Activated CD4-positive, alpha-beta T cell treated with anti-CD3 and anti-CD28 coated beads, Interleukin-2, Interleukin-4, amounts not matched to agents 100 ng/mL and 50 ng/mL, durations not matched to agents 16 hours and 8 hours (primary cell): ENCODE results near the gene DAAM1.
A peak's percentile ranks its signal among the peaks of the same experiment; 100 is the strongest.

Experiments
- DNase-seq: peaks from one replicate; pipeline ENCODE4 v3.0.0-alpha.2; 2020; ENCODE audit warnings: low spot score

Gene DAAM1

DNA sequence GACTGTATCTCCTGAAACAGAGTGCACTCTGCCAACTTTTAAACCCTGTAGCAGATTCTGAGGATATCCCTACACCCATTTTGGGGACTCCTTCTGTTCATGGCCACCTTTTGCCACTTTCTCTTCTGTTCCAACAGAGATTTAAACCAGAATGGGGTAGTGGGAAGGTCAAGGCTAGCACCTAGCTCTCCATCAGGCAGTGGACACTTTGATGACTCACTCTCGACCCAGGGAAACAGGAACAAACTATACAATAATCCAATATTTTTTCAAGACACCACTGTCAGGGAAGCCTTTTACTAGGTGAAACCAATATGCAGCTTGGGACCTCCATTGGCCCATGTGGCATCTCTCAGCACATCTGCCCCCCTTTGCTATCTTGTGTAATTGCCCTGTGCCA, 103.6 kb downstream of the DAAM1 start:
- DNase-seq, result no peak

DNA sequence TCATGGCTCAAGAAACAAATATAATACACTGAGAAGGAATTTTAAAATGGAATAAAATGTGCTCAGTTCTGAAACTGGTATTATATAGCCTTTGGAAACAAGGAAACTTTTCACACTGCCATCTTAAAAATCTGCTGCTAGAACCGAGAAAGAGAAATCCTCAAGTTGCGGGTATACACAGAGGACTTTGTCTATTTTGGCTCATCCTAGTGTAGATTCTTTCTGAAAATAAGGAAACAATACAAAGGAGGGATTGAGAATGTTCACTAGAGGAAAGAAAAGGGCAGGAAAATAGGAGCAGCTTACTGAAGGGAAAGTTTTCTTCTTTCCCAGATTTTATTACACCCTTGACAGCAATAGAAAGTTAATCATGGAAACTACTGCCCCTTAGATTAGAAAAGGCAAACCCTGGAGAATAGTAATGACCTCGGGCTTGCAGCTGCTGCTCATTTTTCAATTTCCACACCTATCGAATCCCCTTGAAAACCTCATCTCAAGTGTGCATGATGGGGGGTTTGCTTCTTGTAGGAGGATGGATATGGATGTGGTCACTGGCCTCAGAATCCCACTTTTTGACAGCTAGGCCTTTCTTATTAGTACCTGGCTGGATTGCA, 104.6 kb downstream of the DAAM1 start:
- DNase-seq, result no peak

DNA sequence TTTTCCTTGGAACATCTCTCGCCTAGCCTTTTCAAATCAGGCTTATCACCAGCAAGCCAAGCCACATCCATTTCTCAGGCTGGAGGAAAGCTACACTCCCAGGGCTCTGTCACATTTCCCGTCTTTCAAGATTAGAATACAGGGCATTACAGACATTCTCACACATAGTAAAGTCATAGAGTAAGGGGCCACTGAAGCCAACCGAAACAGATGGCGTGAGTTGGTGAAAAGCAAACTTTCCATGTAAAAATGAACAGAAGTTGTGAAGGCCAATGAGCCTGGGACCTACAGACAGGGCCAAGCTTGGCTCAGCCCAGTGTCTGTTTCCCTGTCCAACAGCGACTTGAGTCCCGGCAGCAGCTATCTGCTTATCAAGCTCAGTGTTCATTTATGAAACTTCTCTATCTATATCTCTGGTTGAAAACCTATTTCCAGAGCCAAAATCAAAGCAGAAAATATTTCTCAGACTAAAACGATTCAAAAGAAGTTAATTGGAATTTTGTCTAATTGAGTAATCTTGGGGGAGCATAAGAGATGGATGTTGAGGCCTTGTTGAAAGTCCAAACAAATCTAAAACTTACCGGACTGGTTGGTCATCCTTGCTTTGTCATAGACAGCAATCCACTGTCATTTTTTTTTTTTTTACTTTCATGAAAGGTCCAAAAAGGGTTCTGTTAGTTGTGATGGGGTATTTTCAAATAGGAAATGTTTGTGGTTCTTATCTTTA, 105.6 kb downstream of the DAAM1 start:
- DNase-seq, result no peak

DNA sequence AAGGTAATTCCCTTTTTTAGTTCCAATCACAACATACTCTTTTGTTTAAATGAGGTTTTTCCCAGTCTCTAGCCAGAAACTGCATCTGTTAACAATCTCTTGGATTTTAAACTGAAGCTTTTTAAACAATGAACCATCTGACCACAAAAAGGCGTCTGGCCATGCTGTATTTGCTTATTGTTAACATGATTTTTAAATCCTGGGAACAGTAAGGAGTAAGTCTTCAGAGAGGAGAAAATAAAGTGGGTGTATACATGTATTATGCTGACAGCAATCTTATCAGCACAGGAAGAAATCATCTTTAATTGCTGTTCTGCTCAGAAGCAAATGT, 106.2 kb downstream of the DAAM1 start:
- DNase-seq, result no peak

DNA sequence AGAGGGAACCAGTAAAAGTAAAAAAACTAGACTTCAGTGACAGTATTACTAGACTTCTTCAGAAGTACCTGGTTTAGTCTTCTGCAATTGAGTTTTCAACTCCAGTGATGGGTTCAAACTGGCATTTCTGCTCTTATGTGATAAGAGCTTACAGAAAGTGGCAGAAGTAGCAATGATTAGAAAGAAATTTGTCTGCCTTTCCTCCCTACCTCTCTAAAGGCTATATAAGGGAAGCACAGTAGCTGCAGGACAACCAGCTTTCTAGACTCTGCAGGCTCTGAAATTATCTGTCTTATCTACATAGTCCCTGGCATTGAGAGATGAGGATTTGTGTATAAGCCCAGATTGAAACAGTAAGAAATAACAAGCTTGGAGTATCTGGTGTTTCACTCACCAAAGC, 107.5 kb downstream of the DAAM1 start:
- no peak for DNase-seq

DNA sequence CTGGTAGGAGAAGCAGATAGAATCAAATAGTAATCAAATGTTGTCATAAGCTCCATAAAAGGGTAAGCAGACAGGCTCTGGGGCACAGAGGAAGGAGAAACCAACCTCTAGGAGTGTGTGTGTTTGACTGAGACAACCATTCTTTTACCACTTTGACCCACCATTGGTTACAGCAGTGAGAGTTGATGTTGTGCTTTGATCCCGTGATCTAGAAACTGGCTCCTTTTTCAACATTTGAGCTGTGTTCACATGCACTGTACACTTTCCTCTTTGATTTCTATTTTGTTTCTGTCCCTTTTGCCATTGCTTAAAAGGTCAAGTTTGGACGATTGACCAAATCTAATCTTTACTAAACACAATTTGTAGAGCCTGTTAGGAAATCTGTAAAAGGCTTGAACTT, 108.0 kb downstream of the DAAM1 start:
- DNase-seq, result no peak

DNA sequence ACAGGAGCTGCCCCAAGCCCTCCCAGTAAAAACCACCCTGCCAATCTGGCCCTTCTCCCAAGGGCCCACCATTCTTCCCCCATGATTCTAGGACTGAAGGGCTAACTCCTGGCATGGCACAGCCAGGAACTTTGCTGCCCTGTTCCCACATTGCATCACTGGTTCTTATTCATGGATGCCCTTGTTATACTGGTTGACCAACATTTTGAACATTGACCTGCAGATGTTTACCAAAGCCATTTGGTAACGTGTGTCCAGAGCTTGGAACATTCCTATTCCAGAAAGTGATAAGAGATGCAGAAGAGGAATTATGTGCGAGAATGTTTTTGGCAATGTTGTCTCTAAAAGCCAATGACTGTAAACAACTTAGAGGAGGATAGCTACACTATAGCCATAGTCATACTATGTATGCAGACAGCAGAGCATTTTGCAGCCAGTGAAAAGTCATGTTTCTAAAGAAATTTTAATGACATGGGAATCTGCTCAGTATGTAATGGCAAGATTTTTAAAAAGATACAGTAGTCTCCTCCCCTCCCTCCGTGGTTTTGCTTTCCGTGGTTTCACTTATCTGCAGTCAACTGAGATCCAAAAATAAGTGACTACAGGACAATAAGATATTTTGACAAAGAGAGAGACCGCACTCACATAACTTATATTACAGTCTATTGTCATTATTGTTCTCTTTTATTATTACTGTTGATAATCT, 108.8 kb downstream of the DAAM1 start:
- no peak for DNase-seq

DNA sequence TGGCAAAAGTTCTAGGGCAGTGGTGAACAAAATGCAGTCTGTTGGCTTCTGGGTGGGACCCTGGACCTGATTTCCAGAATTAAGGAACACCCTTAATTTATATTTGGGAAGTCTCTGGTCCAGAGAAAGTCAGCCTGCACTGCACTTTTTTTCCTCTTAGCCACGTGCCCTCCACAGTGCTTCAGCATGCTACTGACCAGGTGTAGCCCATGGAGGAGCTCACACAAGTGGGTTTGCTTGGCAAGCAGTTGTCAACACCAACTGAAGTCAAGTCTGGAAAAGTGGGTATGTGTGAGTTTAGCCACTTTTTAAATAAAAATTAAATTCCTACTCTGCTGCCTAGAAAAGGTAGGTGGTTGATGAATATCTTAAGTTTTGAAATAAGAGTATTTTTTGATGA, 111.3 kb downstream of the DAAM1 start:
- DNase-seq, result no peak

DNA sequence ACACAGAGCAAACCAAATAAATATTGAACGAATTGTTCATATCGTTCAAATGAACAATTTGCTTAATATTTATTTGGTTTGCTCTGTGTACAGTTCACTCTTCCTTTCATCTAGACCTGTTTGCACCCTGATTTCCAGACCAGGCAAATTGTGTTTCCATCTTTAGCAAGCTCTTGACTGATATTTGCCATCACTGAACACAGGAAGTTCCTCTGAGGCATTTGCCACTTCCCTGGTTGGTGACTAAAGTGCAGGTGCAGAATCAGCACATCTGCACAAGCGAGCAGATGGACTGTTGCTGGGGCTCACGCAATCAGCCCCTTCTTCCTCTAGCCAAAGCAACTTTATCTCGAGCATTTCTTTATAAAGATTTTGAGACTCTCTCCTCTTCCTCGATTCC, 112.9 kb downstream of the DAAM1 start:
- DNase-seq, result peak; percentile 71

DNA sequence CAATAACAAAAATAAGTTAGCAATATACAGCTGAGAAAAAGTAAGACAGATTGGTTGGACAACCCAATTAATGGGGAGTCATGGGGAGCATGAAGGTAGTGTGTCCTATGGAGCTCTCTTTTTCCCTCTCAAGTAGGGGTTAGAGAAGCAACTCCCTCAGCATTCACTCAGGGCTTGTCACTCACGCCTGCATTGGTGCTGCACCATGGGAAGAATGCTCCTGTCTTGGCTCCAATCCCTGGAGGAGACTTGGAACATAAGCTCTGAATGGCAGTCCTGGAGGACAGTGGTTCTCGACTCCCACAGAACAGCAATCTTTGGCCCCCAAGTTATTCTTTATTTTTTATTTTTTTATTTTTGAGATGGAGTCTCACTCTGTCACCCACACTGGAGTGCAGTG, 113.8 kb downstream of the DAAM1 start:
- no peak for DNase-seq

DNA sequence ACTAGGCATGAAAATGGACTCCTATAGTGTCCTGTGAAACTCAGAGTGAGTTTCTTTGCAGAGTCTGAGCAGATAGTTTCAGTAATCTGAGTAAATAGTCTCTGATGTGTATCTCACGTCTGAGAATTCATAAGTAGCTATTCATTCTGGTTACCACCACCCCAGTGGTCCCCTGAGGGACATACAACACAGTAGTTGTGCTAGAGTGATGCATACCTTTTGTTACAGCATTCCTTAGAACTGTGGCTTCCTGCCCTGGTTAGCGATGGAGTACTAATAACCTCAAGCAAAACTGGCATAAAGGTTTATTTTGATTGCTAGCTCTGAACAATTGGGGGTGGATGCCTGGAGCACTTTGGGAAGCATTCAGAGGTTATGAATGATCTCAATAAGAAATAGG, 114.7 kb downstream of the DAAM1 start:
- no peak for DNase-seq

DNA sequence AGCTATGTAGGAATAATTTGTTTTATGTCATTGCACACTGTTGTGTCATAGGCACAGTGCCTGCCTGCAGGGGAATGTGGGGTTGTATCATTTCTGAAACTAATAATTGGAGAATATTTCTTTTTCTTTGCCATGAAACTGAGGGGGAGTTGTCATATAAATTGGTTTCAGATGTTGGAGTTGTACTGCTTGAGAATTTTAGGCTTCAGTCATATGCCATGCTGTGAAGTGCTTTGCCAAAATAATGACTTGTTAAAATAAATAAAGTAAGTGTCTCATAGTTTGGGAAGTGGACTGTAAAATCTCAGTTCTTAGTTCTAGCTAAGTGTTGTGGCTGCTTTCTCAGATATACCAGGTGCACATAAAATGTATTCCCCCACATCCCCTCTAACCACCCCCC, 116.8 kb downstream of the DAAM1 start:
- no peak for DNase-seq

DNA sequence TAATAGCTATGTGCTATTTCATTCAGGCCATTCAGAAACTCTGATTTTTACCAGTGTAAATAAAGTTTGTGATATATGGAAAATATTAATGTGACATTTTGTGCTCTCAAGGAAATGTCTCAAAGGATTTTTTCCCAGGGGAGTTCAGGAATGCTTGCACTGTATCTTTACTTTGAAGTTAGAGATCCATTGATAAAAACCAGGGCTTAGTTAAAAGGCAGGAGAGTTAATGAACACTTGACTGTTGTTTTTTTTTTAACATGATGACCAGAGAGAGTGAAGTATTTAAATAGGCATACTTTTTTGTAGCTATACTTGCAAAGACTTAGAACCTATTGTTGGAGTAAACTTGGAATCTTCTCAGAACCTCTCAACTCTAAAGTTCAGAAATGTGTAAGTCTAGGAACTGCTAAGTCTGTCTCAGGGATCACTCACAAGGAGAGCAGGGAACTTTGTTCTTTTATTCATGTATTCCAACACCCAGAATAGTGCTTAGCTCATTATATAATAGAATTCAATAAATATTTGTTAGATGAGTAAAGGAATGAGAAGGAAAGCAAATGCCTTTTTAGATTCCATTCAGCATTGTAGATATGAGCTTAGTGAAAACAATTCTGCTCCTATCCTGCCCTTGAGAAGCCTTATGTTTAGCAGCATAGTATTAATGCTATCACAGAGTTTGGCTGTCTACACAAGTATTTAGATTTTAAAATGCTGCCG, 117.5 kb downstream of the DAAM1 start:
- no peak for DNase-seq

DNA sequence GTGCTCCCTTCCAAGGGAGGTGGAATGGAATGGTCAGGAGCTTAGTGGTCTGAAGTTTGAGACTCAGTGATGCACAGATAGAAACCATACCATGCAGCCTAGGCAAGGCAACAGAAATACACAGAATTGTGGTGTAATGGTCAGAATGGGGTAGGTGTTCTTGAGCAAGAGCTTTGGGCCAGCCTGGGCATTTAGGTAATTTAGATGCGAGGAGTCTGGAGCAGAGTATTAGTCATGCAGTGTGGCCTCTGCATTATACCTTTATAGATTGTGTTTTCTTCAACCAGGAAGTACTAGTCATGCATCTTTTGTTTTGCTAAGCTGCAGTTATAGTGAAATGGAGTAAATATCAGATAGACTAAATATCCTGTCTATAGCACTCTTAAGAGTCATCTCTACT, 118.3 kb downstream of the DAAM1 start:
- no peak for DNase-seq

DNA sequence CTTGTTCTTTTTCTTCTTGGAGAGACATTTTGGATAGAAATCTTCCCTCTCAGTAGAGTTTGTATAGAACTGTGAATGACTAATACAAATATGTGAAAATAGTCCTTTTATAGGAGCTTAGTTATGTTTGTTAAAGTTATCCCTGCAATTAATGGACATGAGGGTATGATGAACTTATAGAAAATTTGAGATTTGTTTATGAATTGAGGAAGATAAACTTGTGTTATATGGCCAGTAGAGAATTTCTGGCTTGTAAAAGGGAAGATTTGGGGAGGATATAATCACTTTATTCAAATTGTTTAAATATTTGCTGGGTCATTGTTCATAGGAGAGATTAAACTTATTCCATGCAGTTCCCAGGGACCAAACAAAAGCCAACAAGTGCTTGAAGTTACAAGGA, 119.6 kb downstream of the DAAM1 start:
- no peak for DNase-seq

DNA sequence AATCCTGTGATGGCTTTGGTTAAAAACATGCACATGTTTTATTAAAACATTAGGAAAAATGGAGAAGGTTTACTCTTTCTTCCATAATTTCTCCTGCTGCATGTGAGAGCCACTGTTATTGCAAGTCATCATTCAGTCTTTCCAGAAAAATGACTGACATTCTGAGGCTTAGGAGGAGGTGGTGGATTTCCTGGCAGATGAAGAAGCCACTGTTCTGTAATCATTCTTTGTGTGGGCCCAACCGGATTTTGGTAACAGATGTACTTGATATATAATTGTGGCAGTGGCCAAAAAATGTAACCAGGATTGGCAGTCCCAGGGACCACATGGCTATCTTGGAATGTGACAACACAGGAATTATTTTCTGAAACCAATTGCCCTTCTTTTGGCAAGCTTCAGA, 120.2 kb downstream of the DAAM1 start:
- no peak for DNase-seq

DNA sequence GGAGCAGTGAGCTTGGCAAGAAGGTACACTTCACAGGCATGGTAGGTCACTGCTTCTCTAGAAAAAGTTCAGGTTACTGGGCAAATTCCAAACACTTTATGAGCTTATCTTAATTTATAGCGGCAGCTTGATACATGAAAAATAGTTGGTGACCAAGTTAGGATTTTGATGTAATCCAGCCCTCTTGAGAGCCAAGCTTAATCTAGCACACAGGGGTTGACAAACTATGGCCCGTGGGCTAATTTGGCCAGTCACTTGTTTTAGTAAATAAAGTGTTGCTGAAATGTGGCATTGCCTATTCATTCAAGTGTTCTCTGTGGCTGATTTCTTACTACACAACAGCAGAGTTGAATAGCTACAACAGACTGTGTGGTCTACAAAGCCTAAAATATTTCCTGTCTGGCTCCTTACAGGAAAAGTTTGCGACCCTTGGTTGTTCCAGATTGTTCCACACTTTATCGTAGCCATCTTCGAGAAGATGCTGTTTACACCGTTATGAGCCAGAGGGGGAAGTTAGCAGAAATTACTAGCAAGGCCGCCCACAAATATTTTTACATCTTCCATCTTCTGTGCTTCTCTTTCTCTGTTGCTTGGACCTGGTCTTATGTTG, 120.9 kb downstream of the DAAM1 start:
- no peak for DNase-seq

DNA sequence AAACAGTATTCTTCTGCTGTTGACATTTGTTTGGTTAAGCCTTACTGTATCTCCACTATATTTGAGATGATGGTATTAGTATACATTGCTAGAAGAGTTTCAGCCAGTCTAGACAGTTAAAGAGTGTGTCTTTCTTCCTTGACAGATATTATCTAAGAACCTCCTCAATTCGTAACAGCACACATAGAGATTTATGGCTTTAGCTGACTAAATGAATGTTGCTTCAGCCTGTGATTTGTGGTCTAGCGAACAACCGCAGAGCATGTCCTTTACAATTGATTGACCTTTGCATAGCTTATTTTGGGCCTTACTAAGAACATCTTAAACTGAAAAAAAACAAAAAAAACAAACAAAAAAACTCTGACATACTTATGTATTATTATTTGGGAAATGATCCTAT, 122.2 kb downstream of the DAAM1 start:
- no peak for DNase-seq

DNA sequence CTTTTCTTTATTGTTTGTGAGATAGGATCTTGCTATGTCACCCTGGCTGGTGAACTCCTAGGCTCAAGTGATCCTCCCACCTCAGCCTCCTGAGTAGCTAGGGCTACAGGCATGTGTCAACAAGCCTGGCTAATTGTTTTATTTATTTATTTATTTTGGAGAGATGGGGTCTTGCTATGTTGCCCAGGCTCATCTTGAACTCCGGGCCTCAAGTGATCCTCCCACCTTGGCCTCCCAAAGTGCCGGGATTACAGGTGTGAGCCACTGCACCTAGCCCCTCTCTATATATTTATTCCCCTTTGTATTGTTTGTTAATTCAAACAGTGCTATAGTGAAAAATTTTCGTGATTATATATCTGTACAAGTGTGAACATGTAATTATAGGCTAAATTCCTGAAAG, 123.3 kb downstream of the DAAM1 start:
- DNase-seq, result no peak

DNA sequence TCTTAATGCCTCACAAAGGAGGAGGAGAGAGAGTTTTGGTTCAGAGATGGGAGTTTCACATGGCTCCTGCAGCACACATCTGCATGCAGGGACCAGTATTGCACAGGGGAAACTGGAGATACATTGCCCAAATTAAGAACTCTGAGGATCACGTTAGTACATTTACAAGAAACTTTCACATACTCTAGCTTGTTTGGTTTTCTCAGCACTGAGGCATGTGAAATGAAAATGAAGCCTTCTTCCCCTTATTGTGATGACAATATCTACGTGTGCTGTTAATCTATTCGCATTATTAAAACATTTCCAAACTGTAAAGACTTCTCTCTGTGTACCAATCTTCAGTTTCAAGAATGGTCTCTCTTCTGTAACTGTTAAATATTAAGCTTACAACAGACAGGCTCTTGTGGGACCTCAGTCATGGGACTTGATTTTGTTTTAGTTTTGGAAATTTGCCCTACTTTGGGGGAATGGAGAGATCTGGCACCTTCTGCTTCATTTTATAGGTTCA, 124.7 kb downstream of the DAAM1 start:
- no peak for DNase-seq

DNA sequence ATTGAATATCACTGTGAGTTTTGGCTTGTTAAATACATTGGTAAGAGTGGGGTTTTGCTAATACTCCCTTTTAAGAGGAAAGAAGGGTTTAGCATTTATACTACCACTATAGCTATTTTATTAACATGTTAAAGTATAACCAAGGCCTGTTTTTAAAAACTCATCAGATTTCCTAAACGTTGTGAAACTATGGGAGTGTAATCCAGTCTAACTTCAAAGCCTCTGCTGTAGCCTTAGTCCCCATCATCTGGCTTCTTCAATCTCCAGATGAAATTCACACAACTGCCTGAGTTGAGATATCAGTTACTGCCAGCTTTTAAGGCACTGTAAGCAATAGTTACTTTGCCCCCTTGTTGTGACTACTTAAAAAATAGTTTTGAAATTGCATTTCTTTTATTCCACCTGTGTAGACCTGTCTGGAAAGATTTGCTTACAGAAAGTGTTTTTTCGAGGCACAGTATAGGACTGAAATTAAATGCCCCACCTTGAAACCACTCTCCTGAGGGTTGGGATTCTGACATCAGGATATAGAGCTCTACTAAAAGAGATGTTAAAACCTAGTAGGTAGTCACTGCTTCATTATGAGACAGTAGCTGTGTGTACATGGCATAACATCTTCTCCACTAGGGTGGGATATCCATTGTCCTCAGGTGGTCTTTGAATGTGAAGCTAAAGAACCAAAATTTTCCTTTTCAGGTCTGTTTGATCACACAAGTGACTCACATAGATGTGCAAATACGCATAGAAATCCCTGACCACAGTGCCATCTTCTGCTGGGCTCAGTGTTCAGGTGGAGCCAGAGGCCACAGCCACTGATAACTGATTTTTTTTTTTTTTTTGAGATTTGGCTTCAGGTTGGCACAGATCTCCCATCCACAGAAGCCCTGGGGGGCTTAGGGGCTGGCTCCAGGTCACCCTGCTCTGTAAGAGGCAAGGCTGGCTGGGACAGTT, 125.5 kb downstream of the DAAM1 start:
- no peak for DNase-seq
